Hematopoietic multipotent progenitor cell treated with erythropoietin and hydrocortisone succinate and interleukin-3 and kit ligand, for 6 days (in vitro differentiated cells): ENCODE data around the gene MAIP1.
"Not testable (repeated sequence)": the region's sequence is repeated elsewhere in the genome, so short reads cannot be mapped to it uniquely, and the experiment has no call there.

Source experiments
- DNase-seq: peaks from one replicate; pipeline ENCODE4 v3.0.0-alpha.2; 2015

Gene MAIP1

DNA sequence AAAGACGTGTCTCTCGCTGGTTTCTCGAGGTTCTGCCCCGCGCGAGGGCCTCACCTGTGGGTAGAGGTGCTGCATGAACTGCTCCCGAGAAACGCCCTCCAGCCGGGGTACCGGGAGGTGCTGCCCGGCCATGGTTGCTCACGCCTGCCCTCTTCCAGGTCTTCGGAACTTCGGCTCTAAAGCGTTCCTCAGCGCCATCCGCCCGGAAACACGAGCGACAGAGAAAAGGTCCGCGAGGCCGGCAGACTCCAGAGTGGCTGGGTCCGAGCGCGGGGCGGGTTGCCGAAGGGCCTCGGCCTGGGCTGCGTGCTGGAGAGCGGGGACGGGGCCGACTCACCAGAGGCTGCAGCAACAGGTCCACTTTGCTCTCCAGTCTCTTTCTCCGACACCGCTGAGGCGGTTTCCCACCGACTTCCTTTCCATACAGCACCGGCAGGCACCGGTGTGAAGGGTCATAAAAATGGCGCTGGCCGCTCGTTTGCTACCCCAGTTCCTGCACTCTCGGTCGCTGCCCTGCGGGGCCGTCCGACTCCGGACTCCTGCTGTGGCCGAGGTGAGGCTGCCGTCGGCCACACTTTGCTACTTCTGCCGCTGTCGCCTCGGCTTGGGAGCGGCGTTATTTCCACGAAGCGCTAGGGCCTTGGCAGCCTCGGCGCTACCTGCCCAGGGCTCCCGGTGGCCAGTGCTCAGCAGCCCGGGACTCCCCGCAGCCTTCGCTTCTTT, at the start of gene MAIP1, which contains the start of gene TYW5:
TSS of gene MAIP1 (plus strand) at position 244 of the 723 bp plus-strand sequence. CDS start at position 461, 217 bp downstream.
TSS of gene TYW5 (minus strand) at position 153 of the 723 bp plus-strand sequence. CDS start at position 132, 21 bp downstream.
- peak; percentile 89 for DNase-seq

- DNase-seq: no peak
These were observed 48.2 kb upstream of the MAIP1 start for GRCh38 chr2:199907008-199907714.

DNA sequence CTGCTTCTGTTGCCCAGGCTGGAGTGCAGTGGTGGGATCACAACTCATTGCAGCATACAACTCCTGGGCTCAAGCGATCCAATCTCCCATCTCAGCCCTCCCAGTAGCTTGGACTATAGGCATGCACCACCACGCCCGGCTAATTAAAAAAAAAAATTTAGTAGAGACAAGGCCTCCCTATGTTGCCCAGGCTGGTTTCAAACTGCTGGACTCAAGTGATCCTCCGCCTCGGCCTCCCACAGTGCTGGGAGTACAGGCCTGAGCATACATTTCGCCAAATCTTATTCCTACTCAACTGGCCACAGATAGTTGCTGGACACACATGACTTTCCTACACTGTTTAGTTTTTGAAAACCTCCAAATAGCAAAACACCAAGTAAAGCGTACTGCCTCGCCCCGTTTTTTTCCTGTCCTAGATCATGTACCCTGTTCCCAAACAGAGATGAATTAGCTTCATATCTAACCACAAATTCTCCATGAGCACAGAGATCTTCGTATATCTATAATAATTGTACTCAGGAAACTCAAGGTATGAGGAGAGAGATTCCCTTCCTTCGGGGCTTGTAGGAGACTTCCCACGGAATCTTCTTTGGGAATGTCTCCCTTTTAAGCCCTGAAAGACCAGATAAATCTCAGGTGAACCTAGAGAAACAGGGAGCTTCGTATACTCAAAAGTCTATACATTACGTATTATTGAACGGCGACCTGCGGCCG, 44.9 kb upstream of the MAIP1 start:
- peak; percentile 45 for DNase-seq

GRCh38 chr2:199911052-199911876, 44.1 kb upstream of the MAIP1 start, which contains the start of gene C2orf69:
Gene C2orf69 (plus strand): TSS chr2:199911293. CDS start chr2:199911439, 146 bp downstream.
- DNase-seq: peak; percentile 99

GRCh38 chr2:199911877-199912161, 43.6 kb upstream of the MAIP1 start:
- DNase-seq: peak; percentile 60

- not testable (repeated sequence) for DNase-seq
These were observed 42.7 kb upstream of the MAIP1 start for GRCh38 chr2:199912553-199913114.

DNA sequence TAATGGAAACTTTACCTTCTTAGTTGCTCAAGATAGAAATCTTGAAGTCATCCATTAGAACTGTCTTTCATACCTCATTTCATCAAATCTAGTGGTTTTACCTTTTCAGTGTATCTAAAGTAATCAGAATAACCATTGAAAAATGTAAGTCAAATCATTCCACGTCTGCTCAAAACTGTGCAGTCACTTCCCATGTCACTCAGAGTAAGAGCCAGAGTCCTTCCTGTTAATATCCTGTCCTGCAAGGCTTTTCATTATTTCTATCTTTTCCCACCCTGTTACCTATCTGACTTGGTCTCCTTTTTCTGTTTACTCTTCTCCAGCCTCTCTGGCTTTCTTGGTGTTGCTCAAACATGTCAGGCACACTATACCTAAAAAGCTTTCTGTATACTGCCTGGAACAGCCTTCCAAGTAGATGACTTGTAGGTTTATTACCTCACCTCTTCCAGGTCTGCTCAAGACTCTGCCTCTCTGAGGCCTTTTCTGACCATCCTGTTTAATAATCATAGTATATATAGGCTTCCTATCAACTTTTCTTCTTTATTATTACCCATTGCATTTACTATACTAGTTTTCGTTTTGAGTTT, 40.9 kb upstream of the MAIP1 start:
- DNase-seq: no peak

- no peak for DNase-seq
These were observed 38.4 kb upstream of the MAIP1 start for GRCh38 chr2:199916980-199917379.

DNA sequence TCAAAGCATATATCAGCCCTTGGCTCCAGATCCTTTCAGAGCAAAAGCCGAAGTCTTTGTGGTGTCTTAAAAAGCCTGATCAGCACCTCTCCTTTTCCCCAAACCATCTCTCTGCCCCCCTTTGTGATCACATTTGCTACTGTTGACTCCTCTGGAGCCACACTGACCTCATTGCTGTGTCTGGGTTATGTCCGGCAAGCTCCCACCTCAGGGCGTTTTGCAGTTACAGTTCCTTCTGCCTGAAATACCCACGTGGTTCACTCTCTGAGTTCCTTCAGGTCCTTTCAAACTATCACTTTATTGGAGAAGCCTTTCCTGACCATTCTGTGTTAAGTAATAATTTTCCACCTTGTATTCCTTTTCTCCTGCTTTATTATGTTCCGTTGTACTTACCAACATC, 32.5 kb upstream of the MAIP1 start:
- DNase-seq: no peak

- no peak for DNase-seq
These were observed 31.5 kb upstream of the MAIP1 start for GRCh38 chr2:199923924-199924323.

DNA sequence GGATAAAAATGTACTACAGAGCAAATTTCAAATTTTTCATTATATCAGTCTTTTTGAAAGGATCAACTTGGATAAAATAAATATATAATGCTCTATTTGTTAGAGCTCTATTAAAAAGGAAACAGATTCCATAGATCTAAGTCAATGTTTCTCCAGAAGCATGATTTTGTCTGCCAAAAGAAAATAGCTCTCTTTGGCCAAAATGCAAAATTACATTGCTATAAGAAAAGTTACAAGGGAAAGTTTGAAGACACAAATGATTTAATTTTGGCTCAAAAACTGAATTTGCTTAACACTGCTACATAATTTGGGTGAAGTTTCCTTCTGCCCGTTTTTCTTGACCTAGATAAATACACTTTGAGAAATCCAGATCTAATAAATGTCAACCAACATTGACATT, 28.6 kb upstream of the MAIP1 start:
- no peak for DNase-seq

DNA sequence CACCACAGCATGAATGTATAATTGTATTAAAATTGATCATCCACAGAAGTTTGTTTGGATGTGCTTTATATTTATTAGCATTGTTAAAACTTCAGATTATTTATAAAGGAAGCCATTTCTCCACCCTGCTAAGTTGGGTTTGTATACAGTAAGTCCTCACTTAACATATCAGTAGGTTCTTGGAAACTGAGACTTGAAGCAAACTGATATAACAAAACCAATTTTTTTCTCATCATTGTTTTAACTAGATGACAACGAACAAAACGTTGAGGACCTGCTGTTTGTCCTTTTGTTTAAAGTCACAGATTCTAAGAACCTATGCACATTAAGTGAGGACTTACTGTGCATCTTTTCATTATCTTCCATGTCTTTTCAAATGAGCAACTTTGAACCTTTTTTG, 27.2 kb upstream of the MAIP1 start:
- DNase-seq: no peak

DNA sequence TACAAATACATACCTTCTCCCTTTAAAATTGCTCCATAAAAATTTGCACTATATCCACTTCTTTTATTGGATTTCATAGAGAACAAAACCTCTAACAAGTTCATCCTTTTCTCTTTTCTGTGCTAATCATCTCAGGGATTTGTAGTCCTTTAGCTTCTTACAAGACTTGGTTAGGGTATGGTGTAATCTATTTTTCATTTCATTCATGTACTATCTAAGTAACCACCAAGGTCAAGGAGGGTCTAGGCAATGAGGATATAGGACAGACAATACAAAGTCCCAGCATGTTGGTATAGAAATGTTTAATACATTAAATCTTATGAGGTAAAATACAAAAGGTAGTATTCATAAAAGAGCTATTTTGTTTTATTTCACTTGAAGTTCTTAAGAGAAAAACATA, 26.8 kb upstream of the MAIP1 start:
- no peak for DNase-seq

- no peak for DNase-seq
These were observed 26.1 kb upstream of the MAIP1 start for GRCh38 chr2:199929262-199929661.

DNA sequence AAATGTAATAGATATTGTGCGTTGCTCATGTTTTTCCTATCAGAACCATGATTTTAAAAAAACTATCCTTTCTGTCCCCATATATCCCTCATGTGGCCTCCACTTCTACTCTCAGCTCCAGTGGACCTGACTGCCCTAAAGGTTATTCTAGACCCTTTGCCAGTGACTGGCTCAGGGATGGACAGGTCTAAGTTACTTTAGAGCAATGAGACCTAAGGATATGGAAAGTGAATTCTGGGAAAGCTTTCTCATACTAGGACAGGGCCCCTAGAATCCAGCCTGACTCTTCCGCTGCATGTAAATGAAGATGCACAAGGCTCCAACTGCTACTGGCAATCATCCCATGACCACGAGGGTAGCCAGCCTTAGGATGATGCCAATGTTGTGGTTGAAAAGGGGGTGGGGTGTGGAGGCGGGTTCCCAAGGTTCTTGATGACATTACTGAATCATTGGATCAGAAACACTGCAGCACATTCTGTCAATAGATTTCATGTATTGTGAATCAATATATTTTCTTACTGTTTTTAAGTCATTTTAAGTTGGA, 23.0 kb upstream of the MAIP1 start:
- peak; percentile 65 for DNase-seq

GRCh38 chr2:199933466-199933865, 21.9 kb upstream of the MAIP1 start:
- DNase-seq: no peak

- DNase-seq: no peak
These were observed 18.8 kb upstream of the MAIP1 start for GRCh38 chr2:199936554-199936953.

GRCh38 chr2:199940373-199940772, 15.0 kb upstream of the MAIP1 start:
- DNase-seq: peak; percentile 78

- no peak for DNase-seq
These were observed 12.0 kb upstream of the MAIP1 start for GRCh38 chr2:199943373-199943772.

DNA sequence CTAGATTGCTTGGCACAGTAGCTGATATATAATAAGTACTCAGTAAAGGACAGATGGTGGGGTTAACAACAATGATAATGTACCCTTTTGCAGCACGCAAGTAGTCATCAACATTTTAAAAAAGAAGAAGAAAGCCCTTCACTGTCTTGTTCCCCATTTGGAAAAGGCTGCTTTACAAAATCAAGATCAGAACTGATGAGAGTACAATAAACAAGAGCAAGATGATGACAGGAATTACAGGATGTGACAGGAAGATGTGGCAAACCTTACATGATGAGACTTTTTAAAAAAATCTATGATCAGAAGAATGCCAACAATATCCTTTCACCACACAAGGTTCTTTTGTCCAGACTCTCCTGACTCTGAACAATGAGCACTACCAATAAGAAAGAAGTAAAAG, 9.2 kb upstream of the MAIP1 start:
- DNase-seq: no peak

DNA sequence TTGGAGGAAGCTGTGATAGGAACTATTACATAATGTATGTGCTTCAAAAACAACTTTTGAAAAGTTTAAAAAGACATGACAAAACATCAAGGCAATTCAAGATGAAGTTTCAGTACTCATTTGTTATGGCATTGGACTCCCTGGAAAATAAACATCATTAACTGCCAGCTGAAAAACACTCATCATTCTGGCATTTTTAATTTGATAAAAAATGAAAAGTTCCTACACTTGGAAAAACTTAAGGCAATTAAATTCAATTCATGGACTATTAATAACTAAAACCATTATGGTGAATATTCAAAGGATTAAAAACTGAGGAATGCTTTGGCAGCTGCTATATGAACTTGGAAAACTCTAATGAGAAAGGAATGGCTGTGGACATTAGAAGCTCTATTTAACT, 8.5 kb upstream of the MAIP1 start:
- no peak for DNase-seq

DNA sequence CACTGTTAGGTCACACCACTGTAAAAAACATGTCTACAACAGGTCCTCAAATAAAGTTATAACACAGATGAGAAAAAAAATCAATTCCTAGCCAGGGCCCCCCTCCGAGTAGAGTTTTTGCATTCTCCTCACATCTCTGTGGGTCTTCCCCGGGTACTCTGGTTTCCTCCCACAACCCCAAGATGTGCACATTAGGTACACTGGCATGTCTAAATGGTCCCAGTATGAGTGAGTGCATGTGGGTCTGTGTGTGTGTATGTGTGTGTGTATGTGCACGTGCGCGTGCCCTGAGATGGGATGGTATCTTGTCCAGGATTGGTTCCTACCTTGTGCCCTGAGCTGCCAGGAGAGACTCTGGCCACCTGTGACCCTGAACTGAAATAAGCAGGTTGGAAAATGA, 5.0 kb upstream of the MAIP1 start:
- no peak for DNase-seq
